Measurements from ENCODE around the gene SNAI3. TPM values are rescaled to one million over a fixed set of nuclear protein-coding genes. Genes with fewer than 3 reads are reported as not detected.
A peak's percentile ranks its signal among the peaks of the same experiment; 100 is the strongest.

SNAI3 gene
- total RNA-seq, 4 donors from 2014 or later = 0.70 to 0.80 TPM; not detected in 2

DNA sequence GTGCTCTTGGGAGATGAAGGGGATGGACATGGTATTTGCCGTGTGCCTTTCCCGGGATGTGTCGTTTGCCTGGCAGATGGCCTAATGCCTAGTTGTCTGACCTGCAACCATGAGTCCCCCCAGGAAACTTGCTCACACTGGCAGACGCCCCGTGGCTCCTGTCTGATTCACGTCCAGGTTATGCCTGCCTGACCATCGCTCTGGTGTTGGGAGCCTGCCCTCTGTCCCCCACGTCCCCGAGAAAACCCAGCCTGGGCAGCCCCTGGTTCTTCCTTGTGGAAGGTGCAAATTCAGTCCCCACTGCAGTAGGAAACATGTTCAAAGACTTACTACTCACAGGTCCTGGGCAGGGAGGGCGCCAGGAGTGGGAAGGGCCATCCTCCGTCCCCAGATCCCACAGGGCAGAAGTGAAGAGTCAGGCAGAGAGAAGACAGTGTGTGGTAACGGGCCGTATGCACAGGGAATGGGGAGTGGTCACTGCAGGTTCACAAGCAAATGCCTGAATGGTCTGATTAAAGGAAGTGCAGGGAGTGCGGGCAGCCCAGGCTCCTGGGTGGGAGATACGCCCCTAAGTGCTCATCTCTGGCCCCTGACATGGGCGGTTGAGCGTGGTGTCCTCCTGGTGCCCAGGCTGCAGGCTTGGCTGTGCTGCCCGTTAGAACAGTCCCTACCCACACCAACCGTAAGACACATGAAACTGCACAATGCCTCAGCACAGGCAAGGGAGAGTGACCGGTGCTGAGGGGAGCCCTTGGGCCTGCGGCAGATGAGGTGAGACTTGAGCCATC lies 4.2 kb upstream of the SNAI3 start:
- Histone ChIP-seq H3K4me3 (no peak overlapping the region), H3K27me3 (peaks cover 0 to 4% of the 10 kb centered on the region in 2 donors), H3K4me1 (peaks cover 0 to 35% (median 28%) of the 10 kb centered on the region in 4 donors), H3K36me3 (no peaks in the 10 kb centered on the region), H3K9me3 (no peaks in the 10 kb centered on the region), H3K27ac (peak overlapping the region in 1 of 4 donors; percentile 67)
- DNase-seq = no peak
- TF ChIP-seq, protein P1, sequence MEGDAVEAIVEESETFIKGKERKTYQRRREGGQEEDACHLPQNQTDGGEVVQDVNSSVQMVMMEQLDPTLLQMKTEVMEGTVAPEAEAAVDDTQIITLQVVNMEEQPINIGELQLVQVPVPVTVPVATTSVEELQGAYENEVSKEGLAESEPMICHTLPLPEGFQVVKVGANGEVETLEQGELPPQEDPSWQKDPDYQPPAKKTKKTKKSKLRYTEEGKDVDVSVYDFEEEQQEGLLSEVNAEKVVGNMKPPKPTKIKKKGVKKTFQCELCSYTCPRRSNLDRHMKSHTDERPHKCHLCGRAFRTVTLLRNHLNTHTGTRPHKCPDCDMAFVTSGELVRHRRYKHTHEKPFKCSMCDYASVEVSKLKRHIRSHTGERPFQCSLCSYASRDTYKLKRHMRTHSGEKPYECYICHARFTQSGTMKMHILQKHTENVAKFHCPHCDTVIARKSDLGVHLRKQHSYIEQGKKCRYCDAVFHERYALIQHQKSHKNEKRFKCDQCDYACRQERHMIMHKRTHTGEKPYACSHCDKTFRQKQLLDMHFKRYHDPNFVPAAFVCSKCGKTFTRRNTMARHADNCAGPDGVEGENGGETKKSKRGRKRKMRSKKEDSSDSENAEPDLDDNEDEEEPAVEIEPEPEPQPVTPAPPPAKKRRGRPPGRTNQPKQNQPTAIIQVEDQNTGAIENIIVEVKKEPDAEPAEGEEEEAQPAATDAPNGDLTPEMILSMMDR (IDR thresholded peaks at IDR 0.05) = no peak
- no peak for TF ChIP-seq POLR2A (IDR thresholded peaks at IDR 0.05)

DNA sequence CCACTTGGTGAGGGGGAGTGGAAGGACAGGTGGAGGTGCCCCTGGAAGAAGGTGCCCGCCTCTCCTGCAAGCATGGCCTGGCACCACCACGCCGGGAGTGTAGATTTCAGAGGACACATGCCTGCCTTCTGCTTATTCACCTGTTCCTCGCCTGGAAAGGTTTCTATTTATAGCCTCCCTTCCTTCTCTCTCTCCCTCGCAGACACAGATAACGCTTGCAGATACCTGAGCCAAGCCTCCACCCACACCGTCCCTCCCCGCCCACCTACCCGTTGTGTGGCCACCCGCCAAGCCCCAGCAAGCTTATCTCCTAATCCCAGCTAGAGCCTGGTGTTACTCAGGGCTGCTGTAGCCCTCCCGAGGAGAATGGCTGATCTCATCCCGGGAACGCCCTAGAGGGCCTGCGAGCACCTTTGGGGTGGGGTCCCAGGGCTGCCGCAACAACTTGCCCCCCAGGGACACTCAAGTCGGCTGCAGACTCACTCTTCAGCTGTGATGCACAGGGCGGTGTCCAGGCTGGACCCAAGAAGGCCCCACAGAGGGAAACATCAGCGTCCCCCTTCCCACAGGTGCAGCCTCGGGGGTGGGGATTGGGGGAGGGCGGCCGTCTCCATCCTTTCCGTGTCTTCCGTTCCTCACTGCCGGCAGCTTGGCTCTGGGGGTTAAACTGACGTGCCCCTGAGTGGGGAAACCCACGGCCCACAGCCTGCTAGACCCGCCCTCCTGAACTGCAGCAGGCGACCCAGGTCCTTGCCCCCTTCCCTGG lies 1.9 kb upstream of the SNAI3 start:
- H3K27ac ChIP-seq = no peak overlapping the region

DNA sequence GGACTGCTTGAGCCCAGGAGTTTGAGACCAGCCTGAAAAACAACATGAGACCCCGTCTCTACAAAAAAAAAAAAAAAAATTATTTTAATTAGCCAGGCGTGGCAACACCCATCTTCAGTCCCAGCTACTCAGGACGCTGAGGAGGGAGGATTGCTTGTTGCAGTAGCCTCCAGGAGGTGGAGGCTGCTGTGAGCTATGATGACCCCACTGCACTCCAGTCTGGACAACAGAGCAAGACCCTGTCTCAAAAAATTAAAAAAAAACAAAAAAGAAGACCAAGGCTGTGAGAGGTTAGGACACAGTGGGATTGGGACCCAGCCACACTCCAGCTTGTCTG lies 1.3 kb upstream of the SNAI3 start:
- H3K9me3 ChIP-seq = no peaks in the 10 kb centered on the region
- no peak for DNase-seq
- H3K4me3 ChIP-seq = no peak overlapping the region
- no peaks in the 10 kb centered on the region for H3K36me3 ChIP-seq
- peaks cover 0 to 9% of the 10 kb centered on the region in 2 donors for H3K27me3 ChIP-seq
- H3K4me1 ChIP-seq = peaks cover 0 to 44% (median 24%) of the 10 kb centered on the region in 4 donors
- TF ChIP-seq POLR2A (IDR thresholded peaks at IDR 0.05) = no peak
- TF ChIP-seq, protein P1 (IDR thresholded peaks at IDR 0.05) = no peak
- no peak overlapping the region for H3K27ac ChIP-seq

More for the DNA sequence above, 1.9 kb upstream of the SNAI3 start:
- Histone ChIP-seq H3K36me3 (no peaks in the 10 kb centered on the region), H3K27me3 (peaks cover 0 to 9% of the 10 kb centered on the region in 2 donors), H3K4me1 (peaks cover 0 to 44% (median 29%) of the 10 kb centered on the region in 4 donors), H3K4me3 (no peak overlapping the region), H3K9me3 (no peaks in the 10 kb centered on the region)
- TF ChIP-seq POLR2A (IDR thresholded peaks at IDR 0.05) = no peak
- peak in 1 of 3 donors; percentile 70 for DNase-seq

DNA sequence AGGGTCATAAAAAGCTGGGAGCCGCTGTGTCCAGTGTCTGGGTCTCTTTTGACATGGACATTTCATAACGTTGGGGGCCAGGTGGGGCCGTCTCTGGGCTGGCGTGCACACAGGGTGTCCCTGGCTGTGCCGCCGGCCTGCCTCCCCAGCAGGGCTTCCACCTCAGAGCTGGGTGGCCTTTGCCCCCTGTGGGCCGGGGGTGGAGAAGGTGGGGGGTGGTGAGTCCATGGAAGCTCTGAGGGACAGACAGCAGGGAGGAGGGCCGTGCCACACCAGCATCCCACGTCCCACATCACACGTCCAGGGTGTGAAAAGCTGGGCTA lies 908 bp upstream of the SNAI3 start:
- H3K27ac ChIP-seq = peak overlapping the region in 1 of 4 donors; percentile 89
- no peaks in the 10 kb centered on the region for H3K9me3 ChIP-seq
- TF ChIP-seq, protein P1 (IDR thresholded peaks at IDR 0.05) = no peak
- TF ChIP-seq POLR2A (IDR thresholded peaks at IDR 0.05) = no peak
- no peak overlapping the region for H3K4me3 ChIP-seq
- DNase-seq = no peak
- H3K4me1 ChIP-seq = peaks cover 0 to 44% (median 23%) of the 10 kb centered on the region in 4 donors
- no peaks in the 10 kb centered on the region for H3K36me3 ChIP-seq
- H3K27me3 ChIP-seq = peaks cover 0 to 9% of the 10 kb centered on the region in 2 donors

DNA sequence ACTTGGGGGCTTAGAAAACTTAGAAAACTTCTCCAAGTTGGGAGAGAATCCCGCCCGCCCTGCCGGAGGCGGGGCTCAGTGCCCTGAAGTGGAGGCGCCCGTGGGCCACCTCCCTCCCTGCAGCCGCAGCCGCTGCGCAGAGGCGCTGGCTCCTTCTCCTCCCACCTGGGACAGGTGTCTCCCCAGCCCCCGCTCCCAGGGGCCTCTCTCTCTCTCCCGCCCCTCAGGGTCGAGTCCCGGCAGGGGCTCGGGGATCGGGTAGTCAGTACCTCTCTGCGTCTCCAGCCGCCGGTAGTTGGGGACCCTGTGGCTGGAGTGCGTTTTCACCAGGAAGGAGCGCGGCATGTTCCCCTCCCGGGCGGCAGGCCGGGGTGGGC lies 257 bp downstream of the SNAI3 start:
- H3K36me3 ChIP-seq = no peaks in the 10 kb centered on the region
- peaks cover 0 to 9% of the 10 kb centered on the region in 2 donors for H3K27me3 ChIP-seq
- H3K4me1 ChIP-seq = peaks cover 0 to 41% (median 18%) of the 10 kb centered on the region in 4 donors
- peak overlapping the region; percentile 56 to 89 (median 68) for H3K27ac ChIP-seq
- DNase-seq = peak in 1 of 3 donors; percentile 77
- peak overlapping the region; percentile 61 to 76 (median 69) for H3K4me3 ChIP-seq
- no peaks in the 10 kb centered on the region for H3K9me3 ChIP-seq
- TF ChIP-seq, protein P1 (IDR thresholded peaks at IDR 0.05) = no peak
- no peak for TF ChIP-seq POLR2A (IDR thresholded peaks at IDR 0.05)

Data from Peyer's patch (tissue), 4 donors.